Measurements from ENCODE around the gene LRIG1. TPM values are rescaled to one million over a fixed set of nuclear protein-coding genes. Genes with fewer than 3 reads are reported as not detected.

Gene LRIG1
- total RNA-seq, 1 donor from 2014 or later: 33.7 TPM

- no peak for DNase-seq
Measured at GRCh38 chr3:66502981-66503380, 2.2 kb upstream of the LRIG1 start.

- no peak for DNase-seq
Measured at GRCh38 chr3:66502245-66502874, 1.5 kb upstream of the LRIG1 start.

GRCh38 chr3:66501483-66502244, 842 bp upstream of the LRIG1 start:
- no peak for DNase-seq

GRCh38 chr3:66499881-66500575, 794 bp downstream of the LRIG1 start:
- peak; percentile 41 for DNase-seq

GRCh38 chr3:66498687-66499621, 1.9 kb downstream of the LRIG1 start:
- peak; percentile 23 for DNase-seq

- no peak for DNase-seq
Measured at GRCh38 chr3:66497985-66498671, 2.7 kb downstream of the LRIG1 start.

- no peak for DNase-seq
Measured at GRCh38 chr3:66497288-66497984, 3.4 kb downstream of the LRIG1 start.

GRCh38 chr3:66496746-66497145, 4.1 kb downstream of the LRIG1 start:
- DNase-seq: no peak

- DNase-seq: no peak
Measured at GRCh38 chr3:66496301-66496700, 4.5 kb downstream of the LRIG1 start.

GRCh38 chr3:66495668-66496045, 5.2 kb downstream of the LRIG1 start:
- no peak for DNase-seq

- no peak for DNase-seq
Measured at GRCh38 chr3:66494959-66495667, 5.7 kb downstream of the LRIG1 start.

- DNase-seq: no peak
Measured at GRCh38 chr3:66493458-66494099, 7.2 kb downstream of the LRIG1 start.

GRCh38 chr3:66492672-66493071, 8.2 kb downstream of the LRIG1 start:
- peak; percentile 83 for DNase-seq

GRCh38 chr3:66492071-66492470, 8.8 kb downstream of the LRIG1 start:
- DNase-seq: no peak

- DNase-seq: no peak
Measured at GRCh38 chr3:66490984-66491383, 9.8 kb downstream of the LRIG1 start.

GRCh38 chr3:66490214-66490613, 10.6 kb downstream of the LRIG1 start:
- peak; percentile 30 for DNase-seq

GRCh38 chr3:66489581-66489980, 11.2 kb downstream of the LRIG1 start:
- DNase-seq: no peak

- DNase-seq: no peak
Measured at GRCh38 chr3:66489115-66489514, 11.7 kb downstream of the LRIG1 start.

GRCh38 chr3:66488492-66488891, 12.3 kb downstream of the LRIG1 start:
- DNase-seq: no peak

GRCh38 chr3:66487465-66487864, 13.4 kb downstream of the LRIG1 start:
- no peak for DNase-seq
